Activated B cell treated with CpG ODN at 0.5 μM for 24 hours (primary cell): ENCODE measurements around the gene DCLK2. TPM values are rescaled to one million over a fixed set of nuclear protein-coding genes. Genes with fewer than 3 reads are reported as not detected.

Experiments used
- ATAC-seq: fragments of 200-7000 bp; cut with Tn5 transposase; one replicate; pipeline ENCODE4 v1.10.0; 2021; ENCODE audit warnings: low read depth, mild to moderate bottlenecking, moderate library complexity
- CTCF ChIA-PET: fragments of 350-600 bp; sonication (Branson Sonifier 250); formaldehyde crosslinking; loops from one replicate; lab custom pipeline; 2021; ENCODE audit warnings: antibody characterized with exemption; lab: Charles Lee
- POLR2A ChIA-PET: fragments of 350-600 bp; sonication (Branson Sonifier 250); formaldehyde crosslinking; loops from one replicate; lab custom pipeline; 2021; ENCODE audit warnings: antibody characterized with exemption; lab: Charles Lee
- DNase-seq: peaks from one replicate; pipeline ENCODE4 v3.0.0; 2022
- H3K27ac Mint-ChIP-seq: one replicate; pipeline ENCODE4 v1.8.0; 2020; ENCODE audit warnings: mixed read lengths
- H3K27me3 Mint-ChIP-seq: one replicate; pipeline ENCODE4 v1.8.0; 2021; ENCODE audit warnings: mixed read lengths
- H3K36me3 Mint-ChIP-seq: one replicate; pipeline ENCODE4 v1.8.0; 2021; ENCODE audit warnings: low read depth, mixed read lengths
- H3K4me1 Mint-ChIP-seq: one replicate; pipeline ENCODE4 v1.8.0; 2021; ENCODE audit warnings: mixed read lengths
- H3K4me3 Mint-ChIP-seq: one replicate; pipeline ENCODE4 v1.8.0; 2020; ENCODE audit warnings: mild to moderate bottlenecking, mixed read lengths
- H3K9me3 Mint-ChIP-seq: one replicate; pipeline ENCODE4 v1.8.0; 2020; ENCODE audit warnings: mixed read lengths
- intact Hi-C: fragments of 100-400 bp; cut with micrococcal nuclease; formaldehyde crosslinking; loops from one replicate; pipeline ENCODE4 v1.15.1; 2024
- total RNA-seq: library from RNA; stranded (reverse); gene quantifications from 2 replicates; pipeline ENCODE4 v1.2.3, GENCODE V29; 2022
- TF ChIP-seq, protein P1 (sequence below): fragments of 200-600 bp; IDR thresholded peaks from one replicate; pipeline ENCODE4 v1.8.0; 2022; ENCODE audit warnings: antibody characterized with exemption, mild to moderate bottlenecking

DCLK2 gene
- total RNA-seq, 1 donor from 2014 or later: 3.4 TPM

DNA sequence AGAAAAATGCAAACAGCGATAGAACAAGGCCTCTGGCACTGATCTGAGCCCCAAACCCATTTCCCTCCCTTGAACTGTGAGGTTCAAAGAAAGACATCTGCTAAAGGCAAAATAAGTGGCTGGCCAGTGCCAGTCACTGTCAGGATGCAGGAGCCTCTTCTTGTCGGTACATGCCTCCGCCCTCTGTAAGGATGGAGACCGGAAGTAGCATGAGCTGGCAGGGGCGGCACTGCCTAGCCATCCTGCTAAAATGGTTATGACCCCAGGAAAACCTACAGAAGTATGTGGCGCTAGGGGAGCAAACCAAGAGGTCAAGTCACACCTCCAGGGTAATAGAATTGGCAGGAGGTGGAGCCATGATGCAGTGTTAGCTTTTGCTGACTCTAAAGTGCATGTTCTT, 180.3 kb downstream of the DCLK2 start:
- no peak for DNase-seq
- Mint-ChIP-seq H3K4me3 (no peak overlapping the region), H3K9me3 (no peaks in the 10 kb centered on the region), H3K27me3 (no peaks in the 10 kb centered on the region), H3K4me1 (no peaks in the 10 kb centered on the region), H3K36me3 (peaks cover 24% of the 10 kb centered on the region), H3K27ac (no peak overlapping the region)
- intact Hi-C loops: no loop called here
- ChIA-PET CTCF (no interaction called here), POLR2A (no interaction called here)
- TF ChIP-seq, protein P1, sequence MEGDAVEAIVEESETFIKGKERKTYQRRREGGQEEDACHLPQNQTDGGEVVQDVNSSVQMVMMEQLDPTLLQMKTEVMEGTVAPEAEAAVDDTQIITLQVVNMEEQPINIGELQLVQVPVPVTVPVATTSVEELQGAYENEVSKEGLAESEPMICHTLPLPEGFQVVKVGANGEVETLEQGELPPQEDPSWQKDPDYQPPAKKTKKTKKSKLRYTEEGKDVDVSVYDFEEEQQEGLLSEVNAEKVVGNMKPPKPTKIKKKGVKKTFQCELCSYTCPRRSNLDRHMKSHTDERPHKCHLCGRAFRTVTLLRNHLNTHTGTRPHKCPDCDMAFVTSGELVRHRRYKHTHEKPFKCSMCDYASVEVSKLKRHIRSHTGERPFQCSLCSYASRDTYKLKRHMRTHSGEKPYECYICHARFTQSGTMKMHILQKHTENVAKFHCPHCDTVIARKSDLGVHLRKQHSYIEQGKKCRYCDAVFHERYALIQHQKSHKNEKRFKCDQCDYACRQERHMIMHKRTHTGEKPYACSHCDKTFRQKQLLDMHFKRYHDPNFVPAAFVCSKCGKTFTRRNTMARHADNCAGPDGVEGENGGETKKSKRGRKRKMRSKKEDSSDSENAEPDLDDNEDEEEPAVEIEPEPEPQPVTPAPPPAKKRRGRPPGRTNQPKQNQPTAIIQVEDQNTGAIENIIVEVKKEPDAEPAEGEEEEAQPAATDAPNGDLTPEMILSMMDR: no peak
- no peak for ATAC-seq

DNA sequence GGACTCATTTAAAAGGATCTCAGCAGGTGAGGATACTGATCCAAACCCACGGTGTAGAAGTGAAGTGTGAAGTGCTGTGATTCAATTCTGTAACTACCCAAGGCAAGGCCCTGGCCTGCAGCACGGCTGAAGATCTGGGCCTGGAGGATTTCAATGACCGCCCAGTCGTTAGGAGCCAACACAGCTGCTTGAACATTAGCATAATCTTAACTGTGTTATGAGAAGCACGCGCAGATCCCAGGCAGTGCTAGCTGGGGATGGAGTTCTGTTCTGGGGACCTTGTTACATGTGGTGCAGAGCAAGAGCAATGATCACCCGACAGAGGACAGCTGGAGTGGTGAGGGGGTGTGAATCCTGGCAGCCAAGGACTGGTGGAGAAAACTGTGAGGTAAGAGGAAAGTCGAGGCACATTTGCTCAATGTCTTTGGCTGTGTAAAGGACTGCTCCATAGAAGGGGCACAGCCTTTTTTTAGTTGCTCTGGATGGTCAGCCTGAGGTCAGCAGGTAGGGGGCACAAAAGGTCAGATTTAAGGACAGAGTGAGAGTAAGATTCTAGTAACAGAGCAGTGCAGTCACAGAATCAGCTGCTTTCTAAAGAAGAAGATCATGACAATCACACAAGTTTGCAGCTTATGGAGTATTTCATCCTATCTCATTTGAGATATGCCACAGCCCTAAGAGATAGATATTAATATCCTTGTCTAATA, 181.8 kb downstream of the DCLK2 start:
- Mint-ChIP-seq H3K9me3 (no peaks in the 10 kb centered on the region), H3K36me3 (peaks cover 37% of the 10 kb centered on the region), H3K4me1 (no peaks in the 10 kb centered on the region), H3K27me3 (no peaks in the 10 kb centered on the region), H3K27ac (no peak overlapping the region), H3K4me3 (no peak overlapping the region)
- CTCF ChIA-PET: interaction anchor here (0.6 kb wide), 2 partner anchors 80 to 272 kb away, joined by 3 read pairs; no protein-coding TSS in a partner anchor
- POLR2A ChIA-PET: no interaction called here
- ATAC-seq (no peak), DNase-seq (no peak)
- TF ChIP-seq, protein P1: no peak
- intact Hi-C loops: no loop called here

DNA sequence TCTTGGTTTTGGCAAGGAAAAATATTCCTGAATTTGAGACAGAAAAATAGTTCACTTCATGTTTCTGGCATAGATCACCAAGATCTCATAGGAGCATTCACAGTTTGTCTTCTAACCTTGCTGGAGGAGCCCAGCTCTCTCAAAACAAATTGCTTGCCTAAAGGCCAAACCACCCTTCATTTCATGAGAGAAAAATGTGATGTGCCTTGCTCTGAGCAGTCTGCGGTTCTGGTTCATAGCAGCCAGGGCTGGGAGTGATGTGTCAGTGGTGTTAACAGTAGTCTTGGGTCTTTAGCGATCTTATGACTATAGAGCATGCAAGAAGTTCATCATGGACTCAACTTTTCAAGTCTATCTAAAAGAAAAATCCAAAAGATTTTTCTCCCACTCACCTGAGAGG, 183.3 kb downstream of the DCLK2 start:
- no peaks in the 10 kb centered on the region for H3K4me1 Mint-ChIP-seq
- H3K4me3 Mint-ChIP-seq: no peak overlapping the region
- CTCF ChIA-PET: no interaction called here
- no peaks in the 10 kb centered on the region for H3K9me3 Mint-ChIP-seq
- intact Hi-C loops: no loop called here
- no peak overlapping the region for H3K27ac Mint-ChIP-seq
- TF ChIP-seq, protein P1: no peak
- peaks cover 49% of the 10 kb centered on the region for H3K36me3 Mint-ChIP-seq
- ATAC-seq (no peak), DNase-seq (no peak)
- POLR2A ChIA-PET: no interaction called here
- no peaks in the 10 kb centered on the region for H3K27me3 Mint-ChIP-seq

DNA sequence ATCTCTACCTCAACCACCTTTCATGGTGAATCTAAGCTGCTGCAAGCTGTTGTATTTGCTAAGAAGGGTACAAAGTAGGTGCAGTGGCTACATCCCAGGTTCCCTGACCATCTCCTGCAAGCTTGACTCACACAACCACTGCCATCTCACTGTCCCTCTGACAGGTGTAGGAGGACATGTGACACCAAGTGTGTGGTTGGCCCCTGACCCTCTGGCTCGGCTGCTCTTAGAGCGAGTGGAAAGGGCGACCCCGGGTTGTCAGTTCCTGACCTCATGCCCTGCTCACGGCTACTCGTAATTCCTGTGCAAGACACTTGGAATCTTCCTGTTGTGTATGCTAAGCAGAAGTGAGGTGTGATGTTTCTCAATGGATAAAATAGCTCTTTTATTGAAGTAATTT, 184.4 kb downstream of the DCLK2 start:
- DNase-seq: no peak
- no peak overlapping the region for H3K27ac Mint-ChIP-seq
- ATAC-seq: no peak
- H3K4me3 Mint-ChIP-seq: no peak overlapping the region
- no peaks in the 10 kb centered on the region for H3K9me3 Mint-ChIP-seq
- intact Hi-C loops: no loop called here
- H3K27me3 Mint-ChIP-seq: no peaks in the 10 kb centered on the region
- no peaks in the 10 kb centered on the region for H3K4me1 Mint-ChIP-seq
- ChIA-PET CTCF (no interaction called here), POLR2A (no interaction called here)
- TF ChIP-seq, protein P1: no peak
- peaks cover 59% of the 10 kb centered on the region for H3K36me3 Mint-ChIP-seq

DNA sequence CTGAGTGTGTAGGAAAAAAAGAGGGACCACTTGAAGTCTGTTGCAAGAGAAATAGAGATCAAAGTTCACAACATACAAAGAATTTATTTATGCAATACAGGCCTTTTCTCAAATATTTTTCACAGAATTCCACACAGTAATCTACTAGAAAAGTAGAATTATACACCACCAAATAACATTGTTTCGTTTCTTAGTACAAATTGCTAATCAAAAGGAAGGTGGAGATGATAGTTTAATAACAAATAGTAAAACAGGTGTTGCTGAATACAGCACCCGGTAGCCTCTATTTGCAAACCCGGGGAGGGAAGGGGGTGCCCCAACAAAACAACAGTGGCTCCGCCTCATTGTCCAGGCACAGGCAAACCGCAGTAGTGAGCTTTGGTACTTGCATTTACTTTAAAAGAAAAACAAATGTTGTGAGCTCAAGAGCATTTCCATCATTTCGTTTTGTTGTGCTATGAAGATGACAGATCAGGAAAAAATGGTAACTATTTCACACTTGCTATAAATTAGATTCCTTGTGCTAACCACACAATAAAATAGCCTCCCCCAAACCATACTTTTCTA, 186.4 kb downstream of the DCLK2 start:
- POLR2A ChIA-PET: no interaction called here
- no peak for DNase-seq
- CTCF ChIA-PET: no interaction called here
- H3K36me3 Mint-ChIP-seq: peaks cover 70% of the 10 kb centered on the region
- intact Hi-C loops: no loop called here
- no peak overlapping the region for H3K27ac Mint-ChIP-seq
- ATAC-seq: no peak
- H3K27me3 Mint-ChIP-seq: no peaks in the 10 kb centered on the region
- H3K4me1 Mint-ChIP-seq: no peaks in the 10 kb centered on the region
- H3K4me3 Mint-ChIP-seq: no peak overlapping the region
- no peaks in the 10 kb centered on the region for H3K9me3 Mint-ChIP-seq
- TF ChIP-seq, protein P1: no peak
